ENCODE results near the gene CENPT. TPM values are rescaled to one million over a fixed set of nuclear protein-coding genes. Genes with fewer than 3 reads are reported as not detected.

CENPT gene
- total RNA-seq, 2 experiments from 2014 or later, result 55.4 to 85.3 TPM

GRCh38 chr16:67822511-67822910, 25.0 kb downstream of the CENPT start:
- DNase-seq (ENCODE audit: low spot score), result no peak
- Histone ChIP-seq H3K36me3 (ENCODE audit: insufficient read depth, low read length) (no peaks in the 10 kb centered on the region), H3K4me1 (ENCODE audit: insufficient read depth, low read length, poor library complexity, severe bottlenecking) (no peaks in the 10 kb centered on the region), H3K4me3 (ENCODE audit: low read depth, low read length, poor library complexity, severe bottlenecking) (no peak overlapping the region), H3K9me3 (ENCODE audit: low read length) (no peaks in the 10 kb centered on the region), H4K20me1 (ENCODE audit: insufficient read depth, low read length) (no peaks in the 10 kb centered on the region), H3K9me2 (ENCODE audit: insufficient read depth, low read length) (no peaks in the 10 kb centered on the region), H3K79me2 (ENCODE audit: insufficient read depth, low read depth, low read length) (no peaks in the 10 kb centered on the region), H3K4me2 (ENCODE audit: low read length) (no peak overlapping the region), H3K27ac (ENCODE audit: low read depth, low read length, poor library complexity, severe bottlenecking) (no peak overlapping the region), H2AFZ (ENCODE audit: low read length) (no peak overlapping the region)
- no TSS peak for BruUV-seq (replicated peaks)
- no peak for TF ChIP-seq EZH2phosphoT487 (IDR thresholded peaks at IDR 0.05; ENCODE audit: borderline replicate concordance, low read depth, low read length)
- TF ChIP-seq, protein P1, sequence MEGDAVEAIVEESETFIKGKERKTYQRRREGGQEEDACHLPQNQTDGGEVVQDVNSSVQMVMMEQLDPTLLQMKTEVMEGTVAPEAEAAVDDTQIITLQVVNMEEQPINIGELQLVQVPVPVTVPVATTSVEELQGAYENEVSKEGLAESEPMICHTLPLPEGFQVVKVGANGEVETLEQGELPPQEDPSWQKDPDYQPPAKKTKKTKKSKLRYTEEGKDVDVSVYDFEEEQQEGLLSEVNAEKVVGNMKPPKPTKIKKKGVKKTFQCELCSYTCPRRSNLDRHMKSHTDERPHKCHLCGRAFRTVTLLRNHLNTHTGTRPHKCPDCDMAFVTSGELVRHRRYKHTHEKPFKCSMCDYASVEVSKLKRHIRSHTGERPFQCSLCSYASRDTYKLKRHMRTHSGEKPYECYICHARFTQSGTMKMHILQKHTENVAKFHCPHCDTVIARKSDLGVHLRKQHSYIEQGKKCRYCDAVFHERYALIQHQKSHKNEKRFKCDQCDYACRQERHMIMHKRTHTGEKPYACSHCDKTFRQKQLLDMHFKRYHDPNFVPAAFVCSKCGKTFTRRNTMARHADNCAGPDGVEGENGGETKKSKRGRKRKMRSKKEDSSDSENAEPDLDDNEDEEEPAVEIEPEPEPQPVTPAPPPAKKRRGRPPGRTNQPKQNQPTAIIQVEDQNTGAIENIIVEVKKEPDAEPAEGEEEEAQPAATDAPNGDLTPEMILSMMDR (conservative IDR thresholded peaks at IDR 0.05; ENCODE audit: low read length), result no peak
- ChIA-PET POLR2A (no interaction called here), CTCF (ENCODE audit: unreplicated experiment) (interaction anchor here (0.6 kb wide), 1 partner anchor 31 kb away, joined by 4 read pairs; no protein-coding TSS in a partner anchor)
- intact Hi-C loops (cut with micrococcal nuclease; ENCODE audit: unreplicated experiment), result no loop called here

DNA sequence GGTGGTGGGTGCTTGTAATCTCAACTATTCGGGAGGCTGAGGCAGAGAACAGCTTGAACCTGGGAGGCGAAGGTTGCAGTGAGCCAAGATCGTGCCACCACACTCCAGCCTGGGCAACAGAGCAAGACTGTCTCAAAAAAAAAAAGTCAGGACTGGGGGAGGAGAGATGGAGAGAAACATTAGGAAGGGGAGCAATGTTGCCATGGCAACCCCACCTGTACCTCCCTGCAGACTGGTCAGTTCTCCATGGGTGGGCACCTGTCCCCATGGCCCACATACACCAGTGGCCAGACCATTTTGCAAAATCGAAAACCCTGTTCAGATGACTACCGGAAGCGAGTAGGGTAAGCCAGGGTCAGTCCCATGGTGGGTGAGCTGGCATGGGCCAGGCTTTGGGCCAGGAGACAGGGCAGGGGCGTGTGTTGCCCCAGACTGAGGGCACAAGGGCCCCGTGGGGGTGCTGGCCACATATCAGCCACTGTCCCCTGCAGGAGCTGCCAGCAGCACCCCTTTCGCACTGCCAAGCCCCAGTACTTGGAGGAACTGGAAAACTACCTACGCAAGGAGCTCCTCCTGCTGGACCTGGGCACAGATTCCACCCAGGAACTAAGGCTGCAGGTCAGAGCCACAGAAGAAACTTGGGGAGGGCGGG, 26.8 kb downstream of the CENPT start:
- POLR2A ChIA-PET, result interaction anchor here (0.6 to 0.7 kb wide), 2 partner anchors 13 to 49 kb away, joined by 3 read pairs; no protein-coding TSS in a partner anchor
- H3K4me2 ChIP-seq (ENCODE audit: low read length), result no peak overlapping the region
- H3K9me3 ChIP-seq (ENCODE audit: low read length), result no peaks in the 10 kb centered on the region
- intact Hi-C loops (cut with micrococcal nuclease; ENCODE audit: unreplicated experiment), result no loop called here
- no peak overlapping the region for H2AFZ ChIP-seq (ENCODE audit: low read length)
- H3K4me3 ChIP-seq (ENCODE audit: low read depth, low read length, poor library complexity, severe bottlenecking), result no peak overlapping the region
- no TSS peak for BruUV-seq (replicated peaks)
- CTCF ChIA-PET (ENCODE audit: unreplicated experiment), result interaction anchor here (0.6 to 0.9 kb wide), 3 partner anchors 17 to 264 kb away, joined by 3 to 5 read pairs (median 4); no protein-coding TSS in a partner anchor
- TF ChIP-seq, protein P1 (conservative IDR thresholded peaks at IDR 0.05; ENCODE audit: low read length), result no peak
- TF ChIP-seq EZH2phosphoT487 (IDR thresholded peaks at IDR 0.05; ENCODE audit: borderline replicate concordance, low read depth, low read length), result no peak
- no peak overlapping the region for H3K27ac ChIP-seq (ENCODE audit: low read depth, low read length, poor library complexity, severe bottlenecking)
- H3K4me1 ChIP-seq (ENCODE audit: insufficient read depth, low read length, poor library complexity, severe bottlenecking), result no peaks in the 10 kb centered on the region
- H4K20me1 ChIP-seq (ENCODE audit: insufficient read depth, low read length), result no peaks in the 10 kb centered on the region
- no peak for DNase-seq (ENCODE audit: low spot score)
- no peaks in the 10 kb centered on the region for H3K79me2 ChIP-seq (ENCODE audit: insufficient read depth, low read depth, low read length)
- H3K9me2 ChIP-seq (ENCODE audit: insufficient read depth, low read length), result no peaks in the 10 kb centered on the region
- no peaks in the 10 kb centered on the region for H3K36me3 ChIP-seq (ENCODE audit: insufficient read depth, low read length)

DNA sequence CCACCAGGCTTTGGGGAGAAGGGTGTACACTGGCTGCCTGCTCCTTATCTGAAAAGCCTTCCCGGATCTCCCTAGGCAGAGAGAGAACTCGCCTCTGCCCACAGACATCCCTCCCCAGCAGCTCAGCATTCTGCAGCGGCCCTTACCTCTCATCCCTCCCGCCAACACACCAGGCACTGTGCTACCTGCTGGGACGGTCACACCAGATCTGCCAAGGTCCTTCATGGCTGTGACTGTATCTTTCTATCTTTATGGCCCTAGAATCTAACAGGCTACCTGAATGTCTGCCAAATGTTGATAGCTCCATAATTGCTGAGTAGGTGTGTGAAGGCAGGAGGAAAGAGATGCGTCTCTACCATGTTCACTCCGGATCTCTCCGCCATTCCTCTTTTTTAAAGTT, 32.9 kb downstream of the CENPT start:
- TF ChIP-seq, protein P1 (conservative IDR thresholded peaks at IDR 0.05; ENCODE audit: low read length), result no peak
- no peak for TF ChIP-seq EZH2phosphoT487 (IDR thresholded peaks at IDR 0.05; ENCODE audit: borderline replicate concordance, low read depth, low read length)
- POLR2A ChIA-PET, result interaction anchor here (1.1 kb wide), 1 partner anchor 8 kb away, joined by 4 read pairs; the partner anchor contains the start of genes RANBP10 and TSNAXIP1
- Histone ChIP-seq H3K27ac (ENCODE audit: low read depth, low read length, poor library complexity, severe bottlenecking) (no peak overlapping the region), H3K9me2 (ENCODE audit: insufficient read depth, low read length) (no peaks in the 10 kb centered on the region), H3K4me1 (ENCODE audit: insufficient read depth, low read length, poor library complexity, severe bottlenecking) (no peaks in the 10 kb centered on the region), H3K4me3 (ENCODE audit: low read depth, low read length, poor library complexity, severe bottlenecking) (no peak overlapping the region), H3K4me2 (ENCODE audit: low read length) (no peak overlapping the region), H3K36me3 (ENCODE audit: insufficient read depth, low read length) (no peaks in the 10 kb centered on the region), H3K9me3 (ENCODE audit: low read length) (no peaks in the 10 kb centered on the region), H3K79me2 (ENCODE audit: insufficient read depth, low read depth, low read length) (no peaks in the 10 kb centered on the region), H2AFZ (ENCODE audit: low read length) (no peak overlapping the region), H4K20me1 (ENCODE audit: insufficient read depth, low read length) (no peaks in the 10 kb centered on the region)
- CTCF ChIA-PET (ENCODE audit: unreplicated experiment), result no interaction called here
- intact Hi-C loops (cut with micrococcal nuclease; ENCODE audit: unreplicated experiment), result no loop called here
- no TSS peak for BruUV-seq (replicated peaks)
- DNase-seq (ENCODE audit: low spot score), result no peak
